ENCODE results near the gene MAP2K1. TPM values are rescaled to one million over a fixed set of nuclear protein-coding genes. Genes with fewer than 3 reads are reported as not detected.
A peak's percentile ranks its signal among the peaks of the same experiment; 100 is the strongest.
"Not testable (repeated sequence)": the region's sequence is repeated elsewhere in the genome, so short reads cannot be mapped to it uniquely, and the experiment has no call there.

Gene MAP2K1
- total RNA-seq, 4 donors from 2014 or later, result 29.0 to 53.4 (median 45.3) TPM

GRCh38 chr15:66498501-66499386, 112.0 kb downstream of the MAP2K1 start:
- Histone ChIP-seq H3K9me3 (no peaks in the 10 kb centered on the region), H3K36me3 (peaks cover 14 to 76% (median 35%) of the 10 kb centered on the region in 3 donors), H3K27me3 (no peaks in the 10 kb centered on the region), H3K4me1 (peaks cover 19 to 69% (median 36%) of the 10 kb centered on the region in 3 donors), H3K4me3 (no peak overlapping the region), H3K27ac (peak overlapping the region; percentile 11 to 95 (median 94))
- DNase-seq, result no peak
- intact Hi-C loops (cut with DNase I), result loop anchor here (5.0 kb wide), 1 partner anchor 111 kb away; the partner anchor contains the start of gene MAP2K1
- TF ChIP-seq POLR2A (IDR thresholded peaks at IDR 0.05) (no peak), CTCF (IDR thresholded peaks at IDR 0.05) (peak in 4 of 6 experiments; percentile 11 to 44 (median 32))
- 42 to 46% methylated on average over 3 of the region's 3 CpGs for WGBS, 2 donors

GRCh38 chr15:66500346-66500745, 113.6 kb downstream of the MAP2K1 start:
- peaks cover 14 to 60% (median 35%) of the 10 kb centered on the region in 3 donors for H3K36me3 ChIP-seq
- intact Hi-C loops (cut with DNase I); H3K9me3 ChIP-seq; DNase-seq; H3K4me3 ChIP-seq; H3K27me3 ChIP-seq: not testable (repeated sequence)
- peak overlapping the region in 1 of 4 donors; percentile 7 for H3K27ac ChIP-seq
- WGBS, 2 donors, result 73 to 92% methylated on average over 3 to 7 of the region's 7 CpGs
- H3K4me1 ChIP-seq, result peaks cover 19 to 69% (median 36%) of the 10 kb centered on the region in 3 donors

GRCh38 chr15:66502491-66502890, 115.8 kb downstream of the MAP2K1 start:
- H3K4me1 ChIP-seq, result peaks cover 6 to 67% (median 36%) of the 10 kb centered on the region in 3 donors
- peak overlapping the region in 3 of 4 donors; percentile 71 to 98 (median 88) for H3K4me3 ChIP-seq
- H3K27ac ChIP-seq, result peak overlapping the region in 1 of 4 donors; percentile 97
- TF ChIP-seq POLR2A (IDR thresholded peaks at IDR 0.05) (no peak), CTCF (IDR thresholded peaks at IDR 0.05) (no peak)
- DNase-seq, result no peak
- H3K36me3 ChIP-seq, result peaks cover 14 to 55% (median 35%) of the 10 kb centered on the region in 3 donors
- intact Hi-C loops (cut with DNase I), result no loop called here
- no peaks in the 10 kb centered on the region for H3K27me3 ChIP-seq
- no peaks in the 10 kb centered on the region for H3K9me3 ChIP-seq
- WGBS, 2 donors, result 42 to 54% methylated on average over 10 of the region's 10 CpGs

- intact Hi-C loops (cut with DNase I); H3K9me3 ChIP-seq; DNase-seq; H3K27me3 ChIP-seq: not testable (repeated sequence)
- Histone ChIP-seq H3K27ac (peak overlapping the region; percentile 88 to 98 (median 95)), H3K36me3 (peaks cover 14 to 52% (median 33%) of the 10 kb centered on the region in 3 donors), H3K4me1 (peaks cover 6 to 62% (median 32%) of the 10 kb centered on the region in 3 donors), H3K4me3 (peak overlapping the region; percentile 69 to 98 (median 80))
- 28 to 29% methylated on average over 13 of the region's 13 CpGs for WGBS, 2 donors
Measured at GRCh38 chr15:66503041-66503648, 116.4 kb downstream of the MAP2K1 start.

GRCh38 chr15:66503780-66504562, 117.3 kb downstream of the MAP2K1 start:
- intact Hi-C loops (cut with DNase I), result no loop called here
- TF ChIP-seq CTCF (IDR thresholded peaks at IDR 0.05) (no peak), POLR2A (IDR thresholded peaks at IDR 0.05) (no peak)
- peaks cover 6 to 54% (median 27%) of the 10 kb centered on the region in 3 donors for H3K4me1 ChIP-seq
- peak overlapping the region; percentile 69 to 98 (median 80) for H3K4me3 ChIP-seq
- no peaks in the 10 kb centered on the region for H3K9me3 ChIP-seq
- no peaks in the 10 kb centered on the region for H3K27me3 ChIP-seq
- DNase-seq, result no peak
- peak overlapping the region; percentile 88 to 98 (median 95) for H3K27ac ChIP-seq
- H3K36me3 ChIP-seq, result peaks cover 14 to 46% (median 25%) of the 10 kb centered on the region in 3 donors
- WGBS, 2 donors, result 0 to 1% methylated on average over 12 of the region's 12 CpGs
